HepG2 (cell line): ENCODE measurements around the gene CBL.

ENCODE experiments used
- CBX5 ChIP-seq: sonication (generic); formaldehyde crosslinking; IDR thresholded peaks from 2 replicates; pipeline ENCODE4 v1.4.0; 2020; ENCODE audit warnings: missing genetic modification reagents, borderline replicate concordance
- ZKSCAN5 ChIP-seq: sonication (generic); formaldehyde crosslinking; IDR thresholded peaks from 2 replicates; pipeline ENCODE4 v1.5.1; 2020; ENCODE audit warnings: mild to moderate bottlenecking, missing genetic modification reagents

DNA sequence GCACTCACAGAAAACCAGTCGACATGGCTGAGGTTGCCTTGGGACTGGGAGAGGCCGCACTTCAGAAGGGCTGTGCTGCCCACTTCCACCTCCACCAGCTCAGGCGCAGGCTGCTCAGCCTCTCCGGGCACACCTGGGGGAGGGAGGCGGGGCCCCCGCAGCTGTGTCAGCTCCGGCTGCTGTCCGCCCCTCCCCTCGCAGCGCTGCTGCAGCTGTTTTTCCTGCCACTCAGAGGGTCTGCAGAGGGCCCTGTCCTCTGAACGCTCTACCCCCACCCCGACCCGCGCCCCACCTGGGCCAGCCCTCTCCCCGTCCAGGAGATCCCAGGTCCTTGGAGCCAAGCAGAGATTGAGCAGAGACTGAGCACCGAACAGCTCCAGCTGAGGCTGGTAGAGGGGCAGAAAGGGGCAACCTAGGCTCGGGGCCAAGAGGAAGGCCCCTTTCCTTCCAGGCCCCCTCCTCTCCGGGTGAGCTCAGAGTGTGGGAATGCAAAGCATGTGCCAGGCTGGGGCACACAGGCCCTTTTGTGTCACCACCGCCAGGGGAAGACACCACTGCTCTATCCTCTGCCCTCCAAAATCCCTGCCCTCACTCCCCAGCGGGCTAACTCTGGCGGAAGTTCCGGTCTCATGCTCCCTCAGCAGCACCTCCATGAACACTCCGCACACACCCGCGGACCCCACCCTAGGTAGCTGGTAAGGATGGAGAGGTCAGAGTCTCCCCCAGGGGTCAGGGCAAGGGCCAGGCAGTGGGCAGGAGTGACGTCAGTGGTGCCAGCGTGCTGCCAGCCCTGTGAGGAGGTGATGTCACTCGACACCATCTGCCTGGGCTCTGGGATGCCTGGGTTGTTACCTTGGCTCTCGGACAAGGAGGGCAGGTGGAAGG lies 109.2 kb downstream of the CBL start:
- TF ChIP-seq CBX5 (CRISPR knock-in tag) = no peak
- no peak for TF ChIP-seq ZKSCAN5
